ENCODE measurements around the gene ZNF407.

- TF ChIP-seq, protein P1, sequence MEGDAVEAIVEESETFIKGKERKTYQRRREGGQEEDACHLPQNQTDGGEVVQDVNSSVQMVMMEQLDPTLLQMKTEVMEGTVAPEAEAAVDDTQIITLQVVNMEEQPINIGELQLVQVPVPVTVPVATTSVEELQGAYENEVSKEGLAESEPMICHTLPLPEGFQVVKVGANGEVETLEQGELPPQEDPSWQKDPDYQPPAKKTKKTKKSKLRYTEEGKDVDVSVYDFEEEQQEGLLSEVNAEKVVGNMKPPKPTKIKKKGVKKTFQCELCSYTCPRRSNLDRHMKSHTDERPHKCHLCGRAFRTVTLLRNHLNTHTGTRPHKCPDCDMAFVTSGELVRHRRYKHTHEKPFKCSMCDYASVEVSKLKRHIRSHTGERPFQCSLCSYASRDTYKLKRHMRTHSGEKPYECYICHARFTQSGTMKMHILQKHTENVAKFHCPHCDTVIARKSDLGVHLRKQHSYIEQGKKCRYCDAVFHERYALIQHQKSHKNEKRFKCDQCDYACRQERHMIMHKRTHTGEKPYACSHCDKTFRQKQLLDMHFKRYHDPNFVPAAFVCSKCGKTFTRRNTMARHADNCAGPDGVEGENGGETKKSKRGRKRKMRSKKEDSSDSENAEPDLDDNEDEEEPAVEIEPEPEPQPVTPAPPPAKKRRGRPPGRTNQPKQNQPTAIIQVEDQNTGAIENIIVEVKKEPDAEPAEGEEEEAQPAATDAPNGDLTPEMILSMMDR (IDR thresholded peaks at IDR 0.05): no peak
- TF ChIP-seq POLR2A (IDR thresholded peaks at IDR 0.05): no peak
These were observed 234.7 kb downstream of the ZNF407 start for GRCh38 chr18:74832381-74832780.
